OCI-M2 (cell line): ENCODE measurements around the gene OR2L8.

Source experiments
- DNase-seq: peaks from one replicate; lab custom pipeline; 2025; ENCODE audit not compliant: unreplicated experiment; lab: John Stamatoyannopoulos, UW

Gene OR2L8

DNA sequence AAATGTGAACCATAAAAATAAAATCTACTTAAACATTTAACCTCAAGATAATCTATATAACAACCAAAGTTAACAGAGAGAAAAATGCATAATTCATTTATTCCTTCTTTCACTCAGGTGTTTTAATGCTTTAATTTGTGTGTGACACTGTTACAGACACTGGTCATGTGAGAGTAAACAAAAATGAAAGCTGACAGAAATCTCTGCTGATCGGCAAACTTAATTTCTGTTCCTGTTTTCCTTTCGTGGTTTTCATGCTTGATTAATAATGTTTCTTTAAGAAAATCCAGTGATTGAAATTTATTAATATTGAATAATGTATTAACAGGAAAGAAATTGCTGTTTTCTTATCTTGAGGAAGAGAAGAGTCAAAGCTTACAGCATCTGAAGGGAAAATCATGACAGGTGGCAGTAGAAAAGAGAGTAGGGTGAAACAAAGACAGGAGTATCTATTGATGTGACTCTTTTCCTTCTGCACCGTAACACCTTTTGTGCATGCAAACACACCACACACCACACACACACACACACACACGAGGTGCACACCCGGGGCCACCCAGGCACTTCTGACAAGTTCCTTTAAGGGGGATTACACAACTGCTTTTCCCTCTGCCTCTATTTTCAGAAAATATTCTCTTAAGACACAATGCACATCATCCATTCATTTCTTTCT lies 18.0 kb downstream of the OR2L8 start:
- DNase-seq = no peak

DNA sequence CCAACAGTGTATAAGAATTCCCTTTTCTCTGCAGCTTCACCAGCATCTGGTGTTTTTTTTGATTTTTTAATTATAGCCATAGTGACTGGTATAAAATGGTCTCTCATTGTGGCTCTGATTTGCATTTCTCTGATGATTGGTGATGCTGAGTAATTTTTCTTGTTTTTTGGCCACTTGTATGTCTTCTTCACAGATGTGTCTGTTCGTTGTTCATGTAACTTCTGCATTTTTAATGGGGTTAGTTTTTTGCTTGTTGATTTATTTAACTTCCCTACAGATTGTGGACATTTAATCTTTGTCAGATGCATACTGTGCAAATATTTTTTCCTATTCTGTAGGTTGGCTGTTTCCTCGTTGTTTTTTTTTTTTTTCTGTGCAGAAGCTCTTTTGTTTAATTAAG lies 44.3 kb downstream of the OR2L8 start:
- no peak for DNase-seq

DNA sequence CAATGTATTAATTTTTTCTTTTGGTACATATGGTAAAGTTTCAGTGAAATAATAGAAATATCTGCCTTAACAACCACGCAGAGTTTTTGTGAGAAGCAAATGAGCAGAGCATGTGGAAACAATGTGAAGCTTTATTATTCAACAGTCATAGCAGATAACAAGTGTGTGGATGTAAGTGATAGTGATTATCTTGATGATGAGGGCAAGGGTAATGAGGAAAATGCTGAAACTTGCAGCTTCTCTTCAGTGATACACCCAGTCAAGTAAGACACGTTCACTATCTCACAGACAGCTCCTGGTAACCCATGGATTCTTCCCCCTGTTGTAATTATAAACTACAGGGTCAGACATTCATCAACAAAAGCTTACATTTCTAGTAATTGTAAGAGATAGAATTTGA lies 50.2 kb downstream of the OR2L8 start:
- no peak for DNase-seq
